ENCODE measurements around the gene MSTO1. TPM values are rescaled to one million over a fixed set of nuclear protein-coding genes. Genes with fewer than 3 reads are reported as not detected.

Gene MSTO1
- total RNA-seq, 2 experiments from 2014 or later: 68.6 to 82.9 TPM

- Histone ChIP-seq H3K9me3 (ENCODE audit: low read length) (peaks cover 23% of the 10 kb centered on the region), H3K4me3 (ENCODE audit: low read depth, low read length, poor library complexity, severe bottlenecking) (no peak overlapping the region), H3K4me2 (ENCODE audit: low read length) (no peak overlapping the region), H2AFZ (ENCODE audit: low read length) (no peak overlapping the region), H3K79me2 (ENCODE audit: insufficient read depth, low read depth, low read length) (no peaks in the 10 kb centered on the region), H4K20me1 (ENCODE audit: insufficient read depth, low read length) (no peaks in the 10 kb centered on the region), H3K9me2 (ENCODE audit: insufficient read depth, low read length) (no peaks in the 10 kb centered on the region), H3K36me3 (ENCODE audit: insufficient read depth, low read length) (no peaks in the 10 kb centered on the region), H3K27ac (ENCODE audit: low read depth, low read length, poor library complexity, severe bottlenecking) (no peak overlapping the region), H3K4me1 (ENCODE audit: insufficient read depth, low read length, poor library complexity, severe bottlenecking) (peaks cover 7% of the 10 kb centered on the region)
- ChIA-PET CTCF (ENCODE audit: unreplicated experiment) (no interaction called here), POLR2A (interaction anchor here (0.7 to 1.2 kb wide), 2 partner anchors 38 to 436 kb away, joined by 3 to 4 read pairs; partner anchors contain the start of gene MEX3A)
- no peak for TF ChIP-seq EZH2phosphoT487 (IDR thresholded peaks at IDR 0.05; ENCODE audit: borderline replicate concordance, low read depth, low read length)
- no peak for TF ChIP-seq CTCF (conservative IDR thresholded peaks at IDR 0.05; ENCODE audit: low read length)
- no peak for DNase-seq (ENCODE audit: low spot score)
- intact Hi-C loops (cut with micrococcal nuclease; ENCODE audit: unreplicated experiment): no loop called here
- BruUV-seq (replicated peaks): no TSS peak
Observed at GRCh38 chr1:155646307-155646706, 36.3 kb downstream of the MSTO1 start.

GRCh38 chr1:155648207-155649147 is 38.5 kb downstream of the MSTO1 start:
- peak; percentile 20 for DNase-seq (ENCODE audit: low spot score)
- ChIA-PET CTCF (ENCODE audit: unreplicated experiment) (no interaction called here), POLR2A (interaction anchor here (0.7 kb wide), 2 partner anchors 76 to 331 kb away, joined by 3 to 5 read pairs; no protein-coding TSS in a partner anchor)

More at GRCh38 chr1:155648207-155649147, 38.5 kb downstream of the MSTO1 start:
- no peaks in the 10 kb centered on the region for H3K9me2 ChIP-seq (ENCODE audit: insufficient read depth, low read length)
- H3K79me2 ChIP-seq (ENCODE audit: insufficient read depth, low read depth, low read length): no peaks in the 10 kb centered on the region
- intact Hi-C loops (cut with micrococcal nuclease; ENCODE audit: unreplicated experiment): no loop called here
- no peak overlapping the region for H2AFZ ChIP-seq (ENCODE audit: low read length)
- no peaks in the 10 kb centered on the region for H3K36me3 ChIP-seq (ENCODE audit: insufficient read depth, low read length)
- BruUV-seq (replicated peaks): no TSS peak
- no peak overlapping the region for H3K4me3 ChIP-seq (ENCODE audit: low read depth, low read length, poor library complexity, severe bottlenecking)
- TF ChIP-seq EZH2phosphoT487 (IDR thresholded peaks at IDR 0.05; ENCODE audit: borderline replicate concordance, low read depth, low read length): no peak
- peak; percentile 54 for TF ChIP-seq CTCF (conservative IDR thresholded peaks at IDR 0.05; ENCODE audit: low read length)
- H4K20me1 ChIP-seq (ENCODE audit: insufficient read depth, low read length): no peaks in the 10 kb centered on the region
- H3K4me2 ChIP-seq (ENCODE audit: low read length): no peak overlapping the region
- H3K9me3 ChIP-seq (ENCODE audit: low read length): peaks cover 12% of the 10 kb centered on the region; the same call in 1 of the 2 replicates
- H3K4me1 ChIP-seq (ENCODE audit: insufficient read depth, low read length, poor library complexity, severe bottlenecking): peaks cover 7% of the 10 kb centered on the region
- no peak overlapping the region for H3K27ac ChIP-seq (ENCODE audit: low read depth, low read length, poor library complexity, severe bottlenecking)

Measured in OCI-LY7 (cell line).